GM12892 (cell line): Measurements from ENCODE around the gene HAO2.

ENCODE experiments used
- POLR2A ChIP-seq: IDR thresholded peaks from 2 replicates; pipeline ENCODE4 v1.6.1; 2011; ENCODE audit warnings: low read depth, low read length, control low read depth
- TAF1 ChIP-seq: IDR thresholded peaks from 2 replicates; pipeline ENCODE4 v1.6.1; 2011; ENCODE audit warnings: low read depth, mild to moderate bottlenecking, control low read depth, low read length, borderline replicate concordance

DNA sequence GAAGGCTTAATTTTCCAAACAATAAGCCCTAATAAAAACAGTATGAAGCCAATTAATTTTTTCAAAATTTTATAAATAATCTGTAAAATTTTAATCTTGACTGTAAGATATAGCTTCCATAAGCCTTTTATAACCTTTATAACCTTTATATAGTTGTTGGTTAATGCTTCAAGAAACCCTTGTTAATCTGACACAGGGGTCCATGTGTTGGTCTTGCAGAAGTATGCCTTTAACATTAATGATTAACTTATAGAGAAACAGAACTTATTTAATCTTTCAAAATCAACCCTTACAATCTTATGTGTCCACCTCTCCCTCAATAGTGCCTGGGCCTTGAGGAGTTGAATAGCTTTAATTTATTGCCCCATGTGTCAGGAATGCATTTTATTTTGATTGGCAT, 23.2 kb upstream of the HAO2 start:
- TF ChIP-seq POLR2A (no peak), TAF1 (no peak)
